ENCODE data around the gene PNLIPRP1. TPM values are rescaled to one million over a fixed set of nuclear protein-coding genes. Genes with fewer than 3 reads are reported as not detected.

PNLIPRP1 gene
- total RNA-seq: not detected in 2 replicates

DNA sequence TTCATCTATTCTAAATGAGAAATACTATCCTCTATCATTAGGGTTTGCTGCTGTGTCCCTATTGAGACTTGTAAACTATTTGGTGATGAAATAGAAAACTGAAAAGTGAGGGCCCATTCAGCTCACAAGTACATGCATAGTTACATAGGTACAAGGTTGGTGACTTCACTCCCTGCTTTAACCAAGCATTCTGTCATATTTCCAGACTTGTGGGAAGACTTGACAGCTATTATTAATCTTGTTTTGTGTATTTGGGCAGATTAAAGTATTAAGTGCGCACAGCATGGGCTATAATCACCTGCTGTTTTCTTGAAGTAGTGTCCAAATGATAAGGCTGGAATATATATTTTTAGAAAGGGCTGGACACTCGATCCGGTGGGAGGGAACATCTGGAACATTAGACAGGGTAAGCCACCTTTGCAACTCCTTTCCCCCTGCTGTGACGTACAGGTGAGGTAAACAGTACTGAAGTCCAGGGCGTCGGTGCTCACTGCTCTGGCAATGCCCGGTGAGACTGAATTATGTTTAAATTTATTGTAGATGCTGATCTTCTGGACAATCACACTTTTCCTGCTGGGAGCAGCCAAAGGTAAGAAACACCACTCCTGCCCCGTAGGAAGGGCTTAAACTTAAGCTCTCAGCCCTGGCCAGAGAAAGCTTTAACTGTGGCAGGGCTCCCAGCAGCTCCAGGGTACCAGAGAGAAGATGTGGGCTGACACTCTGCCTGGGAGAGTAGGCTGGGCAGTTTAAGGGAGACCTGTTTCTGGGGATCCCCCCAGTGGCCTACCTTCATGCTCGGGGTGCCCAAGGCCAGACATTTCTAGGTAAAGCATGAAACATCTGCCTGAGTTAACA lies at the start of gene PNLIPRP1:
Gene PNLIPRP1 (plus strand): TSS at position 370 of the 855 bp plus-strand sequence. CDS start 171 bp downstream, at position 541.

DNA sequence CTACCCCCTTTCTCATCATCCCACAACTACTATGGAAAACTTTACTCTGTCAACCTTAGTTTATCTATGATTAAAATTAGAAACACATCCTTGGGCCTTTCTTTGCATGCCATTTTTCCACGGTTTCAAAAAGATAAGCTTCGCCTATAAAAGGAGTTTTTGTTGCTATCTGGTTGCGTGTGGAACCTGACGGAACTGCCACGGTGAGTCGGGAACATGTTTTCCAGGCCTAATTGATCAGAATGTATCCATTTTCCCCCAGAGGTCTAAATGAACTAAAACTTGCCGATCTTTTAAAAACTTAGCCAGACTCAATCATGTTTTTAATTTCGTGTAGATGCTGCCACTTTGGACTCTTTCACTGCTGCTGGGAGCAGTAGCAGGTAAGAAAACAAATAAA lies 45.0 kb upstream of the PNLIPRP1 start, which contains the start of gene PNLIP:
Gene PNLIP (plus strand): TSS at position 176 of the 400 bp plus-strand sequence. CDS start 162 bp downstream, at position 338.

DNA sequence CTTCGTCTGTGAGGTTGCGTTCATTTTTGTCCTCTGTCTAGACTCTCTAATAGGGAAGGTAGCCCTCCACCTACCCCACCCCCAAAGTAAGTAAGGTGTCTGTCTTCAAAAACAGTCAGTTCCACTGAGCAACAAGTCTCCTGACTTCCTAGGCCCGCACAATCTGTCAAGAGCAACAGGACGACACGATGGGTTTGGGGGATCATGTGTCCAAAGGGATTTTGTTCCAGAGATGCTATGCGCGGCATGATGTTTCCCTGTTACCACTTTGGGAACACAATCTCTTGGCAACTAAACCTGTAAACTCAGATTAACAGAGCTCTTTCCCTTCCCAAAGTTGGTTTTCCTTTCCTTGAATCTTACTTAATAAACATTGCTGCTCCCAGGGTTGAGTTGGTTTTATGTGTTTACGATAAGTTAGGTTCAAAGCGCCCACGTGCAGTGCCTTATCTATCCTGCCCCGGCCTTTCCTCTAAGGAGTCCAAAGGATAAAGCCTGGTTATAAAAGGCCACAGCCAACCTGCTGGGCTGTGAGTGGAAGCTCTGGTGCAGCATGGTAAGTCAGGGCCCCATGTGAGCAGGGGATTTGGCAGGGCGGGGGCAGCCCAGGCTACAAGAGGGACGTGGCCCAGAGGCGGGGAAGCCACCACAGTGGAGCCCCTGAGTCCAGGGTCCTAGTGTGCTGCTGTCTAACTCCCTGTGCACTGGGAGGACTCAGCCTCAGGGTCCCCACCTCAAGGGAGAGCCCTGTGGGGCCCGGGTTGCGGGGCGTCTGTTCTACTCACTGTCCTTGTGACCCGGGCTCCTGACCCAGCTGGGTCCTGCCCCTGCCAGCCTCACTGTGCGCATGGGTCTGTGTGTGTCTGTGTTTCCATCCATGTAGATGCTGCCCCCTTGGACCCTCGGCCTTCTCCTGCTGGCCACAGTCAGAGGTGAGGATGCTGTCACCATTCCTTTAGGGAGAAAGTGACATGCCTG lies 30.0 kb downstream of the PNLIPRP1 start, which contains the start of gene PNLIPRP2:
Gene PNLIPRP2 (plus strand): TSS at position 531 of the 978 bp plus-strand sequence.

Other genes starting within 250 kb of the PNLIPRP1 start
- gene PNLIPRP3, start 163.1 kb upstream of the PNLIPRP1 start, total RNA-seq: not detected in 2 replicates
- not detected in 2 replicates for gene PNLIP, start 45.0 kb upstream of the PNLIPRP1 start, total RNA-seq
- not detected in 2 replicates for gene PNLIPRP2, start 30.0 kb downstream of the PNLIPRP1 start, total RNA-seq
- gene HSPA12A, start 151.6 kb downstream of the PNLIPRP1 start, total RNA-seq: 0.27 and 0.50 TPM in 2 replicates